SK-N-SH treated with all-trans-retinoic acid at 6 μM for 48 hours (cell line): ENCODE data around the gene RBMS1.

Source experiments
- ATAC-seq: fragments of 200-7000 bp; cut with Tn5 transposase; 3 replicates; pipeline ENCODE4 v1.9.1; 2020; ENCODE audit warnings: mild to moderate bottlenecking, moderate library complexity
- ARNTL ChIP-seq: fragments of 450-650 bp; formaldehyde crosslinking; IDR thresholded peaks from 2 replicates; pipeline ENCODE4 v1.5.0; 2020; ENCODE audit warnings: low read depth, mild to moderate bottlenecking, moderate library complexity, borderline replicate concordance
- BACH2 ChIP-seq: fragments of 250-450 bp; sonication (Bioruptor Pico); IDR thresholded peaks from 2 replicates; pipeline ENCODE4 v1.9.0; 2021; ENCODE audit warnings: mild to moderate bottlenecking, borderline replicate concordance
- CREB5 ChIP-seq: fragments of 250-450 bp; sonication (Bioruptor Pico); IDR thresholded peaks from 2 replicates; pipeline ENCODE4 v1.5.1; 2020; ENCODE audit warnings: low read depth, mild to moderate bottlenecking, moderate library complexity
- CSDC2 ChIP-seq: fragments of 250-450 bp; sonication (Bioruptor Pico); IDR thresholded peaks from 2 replicates; pipeline ENCODE4 v1.5.0; 2020; ENCODE audit warnings: mild to moderate bottlenecking, moderate library complexity
- CSRNP3 ChIP-seq: fragments of 250-450 bp; sonication (Bioruptor Pico); IDR thresholded peaks from 2 replicates; pipeline ENCODE4 v1.5.1; 2021; ENCODE audit warnings: mild to moderate bottlenecking, moderate library complexity
- ESRRG ChIP-seq: fragments of 250-450 bp; sonication (Bioruptor Pico); IDR thresholded peaks from 2 replicates; pipeline ENCODE4 v1.6.1; 2021; ENCODE audit warnings: mild to moderate bottlenecking
- GLIS3 ChIP-seq: fragments of 250-450 bp; sonication (Bioruptor Pico); IDR thresholded peaks from 2 replicates; pipeline ENCODE4 v1.5.0; 2020; ENCODE audit warnings: mild to moderate bottlenecking, moderate library complexity
- OSR1 ChIP-seq: fragments of 250-450 bp; sonication (Bioruptor Pico); IDR thresholded peaks from 2 replicates; pipeline ENCODE4 v1.8.0; 2022; ENCODE audit warnings: moderate library complexity, mild to moderate bottlenecking, inconsistent platforms
- PATZ1 ChIP-seq: fragments of 250-450 bp; sonication (Bioruptor Pico); IDR thresholded peaks from 2 replicates; pipeline ENCODE4 v1.8.0; 2020; ENCODE audit warnings: mild to moderate bottlenecking, moderate library complexity, borderline replicate concordance
- PPARA ChIP-seq: fragments of 250-450 bp; sonication (Bioruptor Pico); IDR thresholded peaks from 2 replicates; pipeline ENCODE4 v1.5.0; 2020; ENCODE audit warnings: mild to moderate bottlenecking, borderline replicate concordance
- RARB ChIP-seq: fragments of 250-450 bp; sonication (Bioruptor Pico); IDR thresholded peaks from 2 replicates; pipeline ENCODE4 v1.8.0; 2021; ENCODE audit warnings: mild to moderate bottlenecking, moderate library complexity
- SNAI2 ChIP-seq: fragments of 250-450 bp; sonication (Bioruptor Pico); IDR thresholded peaks from 2 replicates; pipeline ENCODE4 v1.5.0; 2020; ENCODE audit warnings: mild to moderate bottlenecking, moderate library complexity
- TCF4 ChIP-seq: fragments of 250-450 bp; sonication (Bioruptor Pico); IDR thresholded peaks from 2 replicates; pipeline ENCODE4 v1.8.0; 2021; ENCODE audit warnings: mild to moderate bottlenecking, moderate library complexity, borderline replicate concordance
- TOX ChIP-seq: fragments of 250-450 bp; sonication (Bioruptor Pico); IDR thresholded peaks from 2 replicates; pipeline ENCODE4 v1.8.0; 2021; ENCODE audit warnings: mild to moderate bottlenecking, moderate library complexity, borderline replicate concordance
- TSHZ2 ChIP-seq: fragments of 250-450 bp; sonication (Bioruptor Pico); IDR thresholded peaks from 2 replicates; pipeline ENCODE4 v1.5.0; 2020; ENCODE audit warnings: mild to moderate bottlenecking, moderate library complexity
- ZC3H10 ChIP-seq: fragments of 250-450 bp; sonication (Bioruptor Pico); IDR thresholded peaks from 2 replicates; pipeline ENCODE4 v1.5.1; 2021; ENCODE audit warnings: mild to moderate bottlenecking, moderate library complexity
- ZFP3 ChIP-seq: fragments of 250-450 bp; sonication (Bioruptor Pico); IDR thresholded peaks from 2 replicates; pipeline ENCODE4 v1.5.0; 2020; ENCODE audit warnings: mild to moderate bottlenecking, moderate library complexity
- ZFP30 ChIP-seq: fragments of 450-650 bp; formaldehyde crosslinking; IDR thresholded peaks from 2 replicates; pipeline ENCODE4 v1.5.0; 2022; ENCODE audit warnings: mild to moderate bottlenecking, moderate library complexity
- ZNF565 ChIP-seq: fragments of 450-650 bp; formaldehyde crosslinking; conservative IDR thresholded peaks from 2 replicates; pipeline ENCODE4 v1.5.0; 2020; ENCODE audit warnings: low read depth, mild to moderate bottlenecking, moderate library complexity
- ZNF70 ChIP-seq: fragments of 450-650 bp; formaldehyde crosslinking; IDR thresholded peaks from 2 replicates; pipeline ENCODE4 v1.5.0; 2020; ENCODE audit warnings: mild to moderate bottlenecking, moderate library complexity
- ZNF8 ChIP-seq: fragments of 450-650 bp; formaldehyde crosslinking; IDR thresholded peaks from 2 replicates; pipeline ENCODE4 v1.5.0; 2020; ENCODE audit warnings: mild to moderate bottlenecking, moderate library complexity
- TF ChIP-seq, protein P1 (sequence below): fragments of 250-450 bp; sonication (Bioruptor Pico); IDR thresholded peaks from 2 replicates; pipeline ENCODE4 v1.8.0; 2021; ENCODE audit warnings: low read depth, mild to moderate bottlenecking, moderate library complexity, borderline replicate concordance

The RBMS1 gene

DNA sequence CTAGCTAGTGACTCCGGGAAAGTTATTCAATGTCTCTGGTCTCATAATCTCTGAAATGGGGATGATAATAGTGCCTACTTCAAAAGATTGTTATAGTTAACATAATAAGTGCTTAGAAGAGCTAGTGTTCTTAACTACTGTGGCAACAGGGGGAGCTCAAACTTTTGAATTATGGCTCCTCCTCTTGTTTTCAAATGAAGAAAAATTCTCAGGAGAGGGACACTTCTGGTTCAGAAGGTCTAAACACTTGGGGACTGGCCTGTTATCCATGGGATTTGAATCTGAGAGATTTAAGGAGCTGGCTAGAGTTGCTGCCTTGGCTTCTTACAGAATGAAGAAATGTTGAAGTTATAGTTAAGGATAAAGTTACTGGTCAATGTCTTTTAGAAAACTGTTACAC, 201.4 kb downstream of the RBMS1 start:
- no peak for ATAC-seq
- no peak for TF ChIP-seq GLIS3 (CRISPR knock-in tag)
- no peak for TF ChIP-seq CREB5 (CRISPR knock-in tag)
- TF ChIP-seq TSHZ2: no peak
- TF ChIP-seq CSRNP3 (CRISPR knock-in tag): no peak
- TF ChIP-seq TCF4 (CRISPR knock-in tag): no peak
- no peak for TF ChIP-seq RARB (CRISPR knock-in tag)
- TF ChIP-seq OSR1: no peak
- no peak for TF ChIP-seq SNAI2 (CRISPR knock-in tag)
- no peak for TF ChIP-seq PATZ1 (CRISPR knock-in tag)
- TF ChIP-seq ARNTL (CRISPR knock-in tag): no peak
- no peak for TF ChIP-seq BACH2 (CRISPR knock-in tag)
- TF ChIP-seq ZNF8 (CRISPR knock-in tag): no peak
- TF ChIP-seq ZNF565 (CRISPR knock-in tag): no peak
- TF ChIP-seq ZNF70 (CRISPR knock-in tag): no peak
- no peak for TF ChIP-seq ESRRG (CRISPR knock-in tag)
- no peak for TF ChIP-seq ZC3H10 (CRISPR knock-in tag)
- TF ChIP-seq, protein P1, sequence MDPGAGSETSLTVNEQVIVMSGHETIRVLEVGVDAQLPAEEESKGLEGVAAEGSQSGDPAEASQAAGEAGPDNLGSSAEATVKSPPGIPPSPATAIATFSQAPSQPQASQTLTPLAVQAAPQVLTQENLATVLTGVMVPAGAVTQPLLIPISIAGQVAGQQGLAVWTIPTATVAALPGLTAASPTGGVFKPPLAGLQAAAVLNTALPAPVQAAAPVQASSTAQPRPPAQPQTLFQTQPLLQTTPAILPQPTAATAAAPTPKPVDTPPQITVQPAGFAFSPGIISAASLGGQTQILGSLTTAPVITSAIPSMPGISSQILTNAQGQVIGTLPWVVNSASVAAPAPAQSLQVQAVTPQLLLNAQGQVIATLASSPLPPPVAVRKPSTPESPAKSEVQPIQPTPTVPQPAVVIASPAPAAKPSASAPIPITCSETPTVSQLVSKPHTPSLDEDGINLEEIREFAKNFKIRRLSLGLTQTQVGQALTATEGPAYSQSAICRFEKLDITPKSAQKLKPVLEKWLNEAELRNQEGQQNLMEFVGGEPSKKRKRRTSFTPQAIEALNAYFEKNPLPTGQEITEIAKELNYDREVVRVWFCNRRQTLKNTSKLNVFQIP (CRISPR knock-in tag): no peak
- no peak for TF ChIP-seq CSDC2 (CRISPR knock-in tag)
- no peak for TF ChIP-seq ZFP30
- no peak for TF ChIP-seq TOX (CRISPR knock-in tag)

GRCh38 chr2:160291382-160291781, 202.2 kb downstream of the RBMS1 start:
- no peak for ATAC-seq
- no peak for TF ChIP-seq SNAI2 (CRISPR knock-in tag)
- TF ChIP-seq CSDC2 (CRISPR knock-in tag): no peak
- no peak for TF ChIP-seq BACH2 (CRISPR knock-in tag)
- no peak for TF ChIP-seq PPARA (CRISPR knock-in tag)
- TF ChIP-seq ZNF8 (CRISPR knock-in tag): no peak
- TF ChIP-seq TCF4 (CRISPR knock-in tag): no peak
- no peak for TF ChIP-seq ZFP3 (CRISPR knock-in tag)
- no peak for TF ChIP-seq GLIS3 (CRISPR knock-in tag)
- TF ChIP-seq ZNF70 (CRISPR knock-in tag): no peak
- no peak for TF ChIP-seq OSR1
- no peak for TF ChIP-seq PATZ1 (CRISPR knock-in tag)
